Lower lobe of right lung (tissue), 2 donors: ENCODE results near the gene CFAP70. TPM values are rescaled to one million over a fixed set of nuclear protein-coding genes. Genes with fewer than 3 reads are reported as not detected.

Source experiments
- ATAC-seq, 2 donors: fragments of 200-7000 bp; cut with Tn5 transposase; one replicate each; pipeline ENCODE4 v1.9.1; 2020 to 2022; ENCODE audit warnings: mild to moderate bottlenecking in 2 of 2, moderate library complexity in 2 of 2
- DNase-seq: peaks from one replicate; pipeline ENCODE4 v3.0.0-alpha.2; 2020
- H3K27ac ChIP-seq: fragments of 200-600 bp; one replicate; pipeline ENCODE4 v1.8.0; 2022
- H3K27me3 ChIP-seq: fragments of 200-600 bp; one replicate; pipeline ENCODE4 v1.8.0; 2022; ENCODE audit warnings: low read depth
- H3K36me3 ChIP-seq: fragments of 200-600 bp; one replicate; pipeline ENCODE4 v1.8.0; 2022; ENCODE audit warnings: mild to moderate bottlenecking
- H3K4me1 ChIP-seq: fragments of 200-600 bp; one replicate; pipeline ENCODE4 v1.8.0; 2022
- H3K4me3 ChIP-seq: fragments of 200-600 bp; one replicate; pipeline ENCODE4 v1.8.0; 2022; ENCODE audit warnings: mild to moderate bottlenecking
- H3K9me3 ChIP-seq: fragments of 200-600 bp; one replicate; pipeline ENCODE4 v1.8.0; 2022
- intact Hi-C: fragments of 100-400 bp; cut with DNase I; formaldehyde crosslinking; loops from one replicate; pipeline ENCODE4 v1.11.0; 2022
- total RNA-seq: library from RNA; stranded (reverse); fragmentation: NEBNext Ultra II Directional; extraction: Animal tissue kit (Norgen Biotek cat#: 25700); gene quantifications from one replicate; pipeline ENCODE4 v1.2.1, GENCODE V29; 2021
- TF ChIP-seq, protein P1 (sequence below): fragments of 200-600 bp; IDR thresholded peaks from one replicate; pipeline ENCODE4 v1.8.0; 2022; ENCODE audit warnings: antibody characterized with exemption, mild to moderate bottlenecking
- donor health status: DM: no; HTN: yes; CAD: no; lungs with severe emphysema.

Gene CFAP70
- total RNA-seq, 1 donor from 2014 or later, result 11.3 TPM

DNA sequence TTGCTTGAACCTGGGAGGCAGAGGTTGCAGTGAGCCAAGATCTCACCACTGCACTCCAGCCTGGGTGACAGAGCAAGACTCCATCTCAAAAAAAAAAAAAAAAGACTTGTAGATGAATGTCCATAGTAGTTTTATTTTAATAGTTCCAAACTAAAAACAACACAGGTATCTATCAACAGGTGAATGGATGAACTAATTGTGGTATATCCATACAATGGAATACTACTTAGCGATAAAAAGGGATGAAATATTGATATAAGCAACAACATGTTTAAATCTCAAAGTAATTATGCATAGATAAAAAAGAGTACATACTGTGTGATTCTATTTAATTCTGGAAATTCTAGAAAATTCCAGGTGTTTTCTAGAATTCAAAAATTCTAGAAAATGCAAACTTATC, 68.7 kb downstream of the CFAP70 start:
- TF ChIP-seq, protein P1, sequence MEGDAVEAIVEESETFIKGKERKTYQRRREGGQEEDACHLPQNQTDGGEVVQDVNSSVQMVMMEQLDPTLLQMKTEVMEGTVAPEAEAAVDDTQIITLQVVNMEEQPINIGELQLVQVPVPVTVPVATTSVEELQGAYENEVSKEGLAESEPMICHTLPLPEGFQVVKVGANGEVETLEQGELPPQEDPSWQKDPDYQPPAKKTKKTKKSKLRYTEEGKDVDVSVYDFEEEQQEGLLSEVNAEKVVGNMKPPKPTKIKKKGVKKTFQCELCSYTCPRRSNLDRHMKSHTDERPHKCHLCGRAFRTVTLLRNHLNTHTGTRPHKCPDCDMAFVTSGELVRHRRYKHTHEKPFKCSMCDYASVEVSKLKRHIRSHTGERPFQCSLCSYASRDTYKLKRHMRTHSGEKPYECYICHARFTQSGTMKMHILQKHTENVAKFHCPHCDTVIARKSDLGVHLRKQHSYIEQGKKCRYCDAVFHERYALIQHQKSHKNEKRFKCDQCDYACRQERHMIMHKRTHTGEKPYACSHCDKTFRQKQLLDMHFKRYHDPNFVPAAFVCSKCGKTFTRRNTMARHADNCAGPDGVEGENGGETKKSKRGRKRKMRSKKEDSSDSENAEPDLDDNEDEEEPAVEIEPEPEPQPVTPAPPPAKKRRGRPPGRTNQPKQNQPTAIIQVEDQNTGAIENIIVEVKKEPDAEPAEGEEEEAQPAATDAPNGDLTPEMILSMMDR, result no peak
- intact Hi-C loops, result no loop called here
- H3K4me1 ChIP-seq, result no peaks in the 10 kb centered on the region
- no peak overlapping the region for H3K27ac ChIP-seq
- ATAC-seq (no peak), DNase-seq (no peak)
- H3K36me3 ChIP-seq, result no peaks in the 10 kb centered on the region
- H3K4me3 ChIP-seq, result no peak overlapping the region
- no peaks in the 10 kb centered on the region for H3K9me3 ChIP-seq
- no peaks in the 10 kb centered on the region for H3K27me3 ChIP-seq

DNA sequence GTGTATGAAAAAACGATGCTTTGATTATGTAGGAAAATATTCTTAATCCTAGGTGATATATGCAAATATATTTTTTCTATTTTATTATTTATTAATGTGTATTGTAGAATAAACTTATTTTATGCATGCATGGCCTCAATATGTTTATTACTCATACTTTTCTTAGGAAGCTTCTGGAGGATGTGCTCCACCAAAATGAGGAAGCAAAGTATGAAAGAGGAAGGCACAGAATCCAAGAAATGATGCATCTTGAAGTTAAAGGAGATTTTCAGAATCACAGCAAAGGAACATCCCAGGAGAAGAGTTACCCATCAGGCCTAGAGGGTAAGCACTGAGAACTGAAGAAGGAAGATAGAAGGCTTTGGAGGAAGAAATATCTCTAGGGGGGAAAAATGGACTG, 71.2 kb downstream of the CFAP70 start:
- no peaks in the 10 kb centered on the region for H3K4me1 ChIP-seq
- no peak overlapping the region for H3K27ac ChIP-seq
- TF ChIP-seq, protein P1, result no peak
- H3K4me3 ChIP-seq, result no peak overlapping the region
- H3K9me3 ChIP-seq, result no peaks in the 10 kb centered on the region
- H3K27me3 ChIP-seq, result no peaks in the 10 kb centered on the region
- intact Hi-C loops, result no loop called here
- ATAC-seq, result no peak
- no peaks in the 10 kb centered on the region for H3K36me3 ChIP-seq
- DNase-seq, result no peak

DNA sequence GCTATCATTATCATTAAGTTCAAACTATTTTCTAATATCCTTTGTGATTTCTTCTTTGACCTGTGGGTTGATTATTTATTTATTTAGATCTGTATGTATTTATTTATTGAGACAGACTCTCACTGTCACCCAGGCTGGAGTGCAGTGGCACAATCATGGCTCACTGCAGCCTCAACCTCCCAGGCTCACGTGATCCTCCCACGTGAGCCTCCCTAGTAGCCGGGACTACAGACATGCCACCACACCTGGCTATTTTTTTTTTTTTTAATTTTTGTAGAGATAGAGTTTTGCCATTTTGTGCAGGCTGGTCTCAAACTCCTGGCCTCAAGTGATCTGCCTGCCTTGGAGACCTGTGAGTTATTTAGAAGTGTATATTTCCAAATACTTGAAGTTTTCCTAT, 77.6 kb downstream of the CFAP70 start:
- DNase-seq, result no peak
- H3K4me1 ChIP-seq, result no peaks in the 10 kb centered on the region
- ATAC-seq, result no peak

DNA sequence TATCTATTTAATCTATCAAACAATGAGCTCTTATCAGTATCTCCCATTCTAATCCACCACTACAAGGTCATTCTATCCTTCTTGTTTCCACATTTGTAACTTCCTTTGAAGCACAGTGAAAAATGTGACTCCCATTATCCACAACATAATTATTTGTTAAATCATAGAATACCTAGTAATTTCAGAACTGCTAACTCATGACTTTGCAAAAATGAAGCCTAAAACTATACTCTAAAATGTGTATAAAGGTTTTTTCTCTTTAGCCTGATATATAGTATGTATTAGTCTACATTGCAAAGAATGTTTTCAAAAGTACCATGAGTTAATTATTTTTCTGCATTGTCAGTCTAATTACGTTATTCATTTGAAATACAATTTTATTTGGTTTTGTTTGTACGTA, 94.2 kb downstream of the CFAP70 start:
- no peak overlapping the region for H3K4me3 ChIP-seq
- H3K4me1 ChIP-seq, result no peaks in the 10 kb centered on the region
- no peak overlapping the region for H3K27ac ChIP-seq
- no peaks in the 10 kb centered on the region for H3K27me3 ChIP-seq
- no peak for ATAC-seq
- H3K9me3 ChIP-seq, result no peaks in the 10 kb centered on the region
- no peaks in the 10 kb centered on the region for H3K36me3 ChIP-seq
- intact Hi-C loops, result no loop called here
- TF ChIP-seq, protein P1, result no peak
- DNase-seq, result no peak

More for the DNA sequence above, 77.6 kb downstream of the CFAP70 start:
- Histone ChIP-seq H3K9me3 (no peaks in the 10 kb centered on the region), H3K27me3 (no peaks in the 10 kb centered on the region), H3K36me3 (no peaks in the 10 kb centered on the region), H3K27ac (no peak overlapping the region), H3K4me3 (no peak overlapping the region)
- intact Hi-C loops, result no loop called here
- TF ChIP-seq, protein P1, result no peak

DNA sequence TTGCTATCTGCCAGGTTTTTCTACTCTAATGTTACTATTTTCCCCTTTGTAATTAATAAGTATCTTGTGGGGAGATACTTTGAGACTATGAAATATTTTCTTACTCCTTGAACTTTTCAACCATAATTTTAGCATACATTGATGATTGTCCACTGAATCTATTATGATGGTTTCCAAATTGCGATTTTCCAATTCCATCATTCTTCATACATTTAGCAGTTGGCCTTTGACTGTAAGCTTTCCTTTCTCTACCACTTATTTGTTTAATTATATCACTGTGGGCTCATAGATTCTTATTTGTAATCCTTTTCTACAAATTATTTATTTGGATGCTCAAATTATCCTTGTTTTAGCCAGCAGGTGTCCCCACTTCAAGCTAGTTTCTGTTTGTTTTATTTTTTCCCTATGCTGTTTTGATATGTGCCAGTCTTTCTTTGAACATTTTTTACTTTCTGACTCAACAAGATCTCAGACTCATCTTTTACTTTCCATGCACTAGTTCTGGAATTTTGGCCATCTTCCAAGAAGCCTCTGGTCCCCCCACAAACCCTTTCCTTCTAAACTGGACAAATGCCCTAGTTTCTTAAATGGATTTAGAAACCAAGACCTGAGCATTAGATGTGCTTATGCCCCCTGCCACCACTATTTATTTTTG, 94.8 kb downstream of the CFAP70 start:
- Histone ChIP-seq H3K9me3 (no peaks in the 10 kb centered on the region), H3K27ac (no peak overlapping the region), H3K4me3 (no peak overlapping the region), H3K4me1 (no peaks in the 10 kb centered on the region), H3K27me3 (no peaks in the 10 kb centered on the region), H3K36me3 (no peaks in the 10 kb centered on the region)
- DNase-seq (no peak), ATAC-seq (no peak)
- TF ChIP-seq, protein P1, result peak; percentile 32
- intact Hi-C loops, result no loop called here
